Heart left ventricle (tissue), 16 donors: ENCODE data around the gene MON1A. TPM values are rescaled to one million over a fixed set of nuclear protein-coding genes. Genes with fewer than 3 reads are reported as not detected.

Experiments used
- ATAC-seq, 4 donors: fragments of 200-7000 bp; cut with Tn5 transposase; one replicate each; pipeline ENCODE4 v1.9.1; 2020 to 2022; ENCODE audit warnings: moderate library complexity in 4 of 4, mild to moderate bottlenecking in 3 of 4, moderate number of reproducible peaks in 1 of 4
- DNase-seq, 5 donors: peaks; one replicate each; pipeline ENCODE4 v3.0.0-alpha.2; 2020
- H3K27ac ChIP-seq, 12 donors: fragments of 200-600 bp; sonication (generic) in 4 of 12; one replicate each; pipeline versions ENCODE4 v1.5.0 to v1.8.0; 2016 to 2022; ENCODE audit warnings: mild to moderate bottlenecking in 2 of 12
- H3K27me3 ChIP-seq, 9 donors: fragments of 200-600 bp; sonication (generic) in 2 of 9; one replicate each; pipeline versions ENCODE4 v1.5.1 to v1.8.0; 2016 to 2022; ENCODE audit warnings: mild to moderate bottlenecking in 3 of 9
- H3K36me3 ChIP-seq, 9 donors: fragments of 200-600 bp; sonication (generic) in 2 of 9; one replicate each; pipeline versions ENCODE4 v1.5.0 to v1.8.0; 2018 to 2022; ENCODE audit warnings: mild to moderate bottlenecking in 2 of 9
- H3K4me1 ChIP-seq, 12 donors: fragments of 200-600 bp; sonication (generic) in 4 of 12; one replicate each; pipeline versions ENCODE4 v1.5.0 to v1.8.0; 2016 to 2022; ENCODE audit warnings: mild to moderate bottlenecking in 3 of 12
- H3K4me3 ChIP-seq, 12 donors: fragments of 200-600 bp; sonication (generic) in 4 of 12; one replicate each; pipeline versions ENCODE4 v1.5.0 to v1.8.0; 2017 to 2022; ENCODE audit warnings: mild to moderate bottlenecking in 9 of 12, moderate library complexity in 4 of 12
- H3K9me3 ChIP-seq, 12 donors: fragments of 200-600 bp; sonication (generic) in 4 of 12; one replicate each; pipeline versions ENCODE4 v1.5.0 to v1.8.0; 2016 to 2022; ENCODE audit warnings: mild to moderate bottlenecking in 1 of 12
- POLR2A ChIP-seq, 2 donors: fragments of 450-650 bp; IDR thresholded peaks; one replicate each; pipeline ENCODE4 v1.6.1; 2017; ENCODE audit warnings: antibody characterized with exemption in 2 of 2, mild to moderate bottlenecking in 2 of 2, moderate library complexity in 2 of 2
- WGBS, 4 donors: extraction: QIAGEN DNeasy Blood & Tissue Kit in 2 of 4; methylation state at CpG; one replicate each; pipeline versions ENCODE4 v1.1.5 to v1.1.7; 2013 to 2018; 5-methylcytosine and 5-hydroxymethylcytosine counted together
- intact Hi-C, 10 donors: fragments of 100-400 bp; cut with DNase I; formaldehyde crosslinking; loops; one replicate each; pipeline versions ENCODE4 v1.11.1 to v1.14.2; 2022
- polyA plus RNA-seq, 2 donors: library from polyadenylated mRNA; stranded (reverse); fragments of 200-250 nt; gene quantifications; one replicate each; pipeline ENCODE4 v1.2.3, GENCODE V29; 2013
- total RNA-seq, 9 donors: library from RNA; depleted of rRNA in 2 of 9; stranded (reverse); fragments of >200 nt in 2 of 9; fragmentation: NEBNext Ultra II Directional in 3 of 9; extraction: Animal tissue kit (Norgen Biotek cat#: 25700) in 3 of 9; gene quantifications; one replicate each; pipeline versions ENCODE4 v1.1.0 to v1.2.4, GENCODE V29; 2016 to 2023
- TF ChIP-seq, protein P1 (sequence below), 12 donors: fragments of 200-600 bp; sonication (generic) in 4 of 12; IDR thresholded peaks; one replicate each; pipeline versions ENCODE4 v1.5.0 to v1.8.0; 2018 to 2022; ENCODE audit warnings: antibody characterized with exemption in 12 of 12, mild to moderate bottlenecking in 5 of 12
- donor health status: ischemic (EF 13 %, LVEDD 7.1; RV severe dilation, severe dysfunction).
- donor health status: healthy with polysubstance abuse.
- donor health status: DM: no; HTN: yes; CAD: no.
- donor health status: DM: no; HTN: no; CAD: no.
- donor health status: ischemic (EF 25% LVEDD 6.9; RV normal size, moderate dysfunction).
- donor health status: ischemic (EF 25% LVEDD 5.7; RV mildly dilated, moderate dysfunction).
- donor health status: healthy.
- donor health status: DM: yes; HTN: yes; CAD: no.
- donor health status: ischemic (EF 35%, LVEDD 5.7; RV mildly dilated, moderate dysfunction).
- donor health status: nonischemic (EF 11% LVEDD 7.7; RV severe dilation, severe dysfunction).
- donor health status: DM: yes; HTN: yes; CAD: no.
- donor health status: PGD.
- donor health status: ischemic (EF 29% LVEDD 5.4; RV normal size, mild dysfunction).
- donor health status: nonischemic (EF 23%, LVEDD 6.1; RV moderate dilation, normal function).

The MON1A gene
- total and polyA plus RNA-seq, 11 donors, result 4.8 to 16.3 (median 7.7) TPM

DNA sequence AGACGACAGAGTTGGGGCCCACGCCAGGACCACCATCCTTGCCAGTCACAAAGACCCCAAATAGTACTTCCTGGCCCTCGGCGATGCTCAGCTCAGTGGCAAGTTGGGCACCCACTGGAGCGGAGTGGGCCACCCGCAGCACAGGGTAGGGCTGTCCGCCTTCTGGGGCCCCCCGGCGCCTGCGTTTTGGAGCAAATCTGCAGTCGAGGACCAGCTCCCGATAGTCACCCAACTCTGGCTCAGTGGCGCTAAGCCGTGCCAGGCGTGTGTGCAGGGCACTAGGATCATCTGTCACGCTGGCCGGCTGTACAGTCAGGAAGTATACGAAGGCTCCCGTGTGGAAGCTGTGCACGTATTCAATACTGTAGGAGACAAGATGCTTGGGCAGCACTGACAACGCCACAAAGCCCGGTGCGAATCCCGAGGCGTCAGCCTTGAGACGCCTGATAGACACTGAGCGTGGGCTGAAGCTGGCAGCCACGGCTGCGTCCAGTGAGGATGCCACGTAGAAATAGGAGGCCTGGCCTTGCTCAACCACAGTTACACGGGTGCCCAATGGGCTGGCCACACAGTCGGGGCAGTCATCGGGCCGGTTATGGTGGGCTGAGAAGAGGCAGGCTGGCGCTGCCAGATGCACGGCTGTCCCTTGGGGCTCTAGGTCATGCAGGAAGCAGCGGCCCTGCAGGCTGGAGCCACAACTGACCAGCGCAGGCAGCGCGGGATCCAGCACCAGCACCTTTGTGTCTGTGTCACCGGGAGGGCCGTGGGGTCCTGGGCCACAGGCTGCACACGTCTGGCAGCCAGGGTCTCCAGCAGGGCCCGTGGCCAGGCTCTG lies 26.9 kb downstream of the MON1A start:
- Histone ChIP-seq H3K27me3 (no peaks in the 10 kb centered on the region), H3K4me3 (peak overlapping the region in 10 of 12 donors; percentile 22 to 62 (median 50)), H3K9me3 (no peaks in the 10 kb centered on the region), H3K36me3 (no peaks in the 10 kb centered on the region), H3K4me1 (peaks cover 6 to 43% (median 28%) of the 10 kb centered on the region in 12 donors), H3K27ac (peak overlapping the region in 6 of 12 donors; percentile 26 to 84 (median 63))
- DNase-seq, result no peak
- intact Hi-C loops, result loop anchor here in 6 of 10 donors (1.0 to 10.0 kb wide), 9 partner anchors 45 to 358 kb away; partner anchors contain the start of genes AMIGO3 (in 1 of the 6), GMPPB (in 1 of the 6) and TRAIP (in 1 of the 6)
- 83 to 94% (median 90%) methylated on average over 20 to 44 of the region's 44 CpGs for WGBS, 4 donors
- no peak for ATAC-seq
- TF ChIP-seq POLR2A (IDR thresholded peaks at IDR 0.05), result no peak
- TF ChIP-seq, protein P1, sequence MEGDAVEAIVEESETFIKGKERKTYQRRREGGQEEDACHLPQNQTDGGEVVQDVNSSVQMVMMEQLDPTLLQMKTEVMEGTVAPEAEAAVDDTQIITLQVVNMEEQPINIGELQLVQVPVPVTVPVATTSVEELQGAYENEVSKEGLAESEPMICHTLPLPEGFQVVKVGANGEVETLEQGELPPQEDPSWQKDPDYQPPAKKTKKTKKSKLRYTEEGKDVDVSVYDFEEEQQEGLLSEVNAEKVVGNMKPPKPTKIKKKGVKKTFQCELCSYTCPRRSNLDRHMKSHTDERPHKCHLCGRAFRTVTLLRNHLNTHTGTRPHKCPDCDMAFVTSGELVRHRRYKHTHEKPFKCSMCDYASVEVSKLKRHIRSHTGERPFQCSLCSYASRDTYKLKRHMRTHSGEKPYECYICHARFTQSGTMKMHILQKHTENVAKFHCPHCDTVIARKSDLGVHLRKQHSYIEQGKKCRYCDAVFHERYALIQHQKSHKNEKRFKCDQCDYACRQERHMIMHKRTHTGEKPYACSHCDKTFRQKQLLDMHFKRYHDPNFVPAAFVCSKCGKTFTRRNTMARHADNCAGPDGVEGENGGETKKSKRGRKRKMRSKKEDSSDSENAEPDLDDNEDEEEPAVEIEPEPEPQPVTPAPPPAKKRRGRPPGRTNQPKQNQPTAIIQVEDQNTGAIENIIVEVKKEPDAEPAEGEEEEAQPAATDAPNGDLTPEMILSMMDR (IDR thresholded peaks at IDR 0.05), result no peak

DNA sequence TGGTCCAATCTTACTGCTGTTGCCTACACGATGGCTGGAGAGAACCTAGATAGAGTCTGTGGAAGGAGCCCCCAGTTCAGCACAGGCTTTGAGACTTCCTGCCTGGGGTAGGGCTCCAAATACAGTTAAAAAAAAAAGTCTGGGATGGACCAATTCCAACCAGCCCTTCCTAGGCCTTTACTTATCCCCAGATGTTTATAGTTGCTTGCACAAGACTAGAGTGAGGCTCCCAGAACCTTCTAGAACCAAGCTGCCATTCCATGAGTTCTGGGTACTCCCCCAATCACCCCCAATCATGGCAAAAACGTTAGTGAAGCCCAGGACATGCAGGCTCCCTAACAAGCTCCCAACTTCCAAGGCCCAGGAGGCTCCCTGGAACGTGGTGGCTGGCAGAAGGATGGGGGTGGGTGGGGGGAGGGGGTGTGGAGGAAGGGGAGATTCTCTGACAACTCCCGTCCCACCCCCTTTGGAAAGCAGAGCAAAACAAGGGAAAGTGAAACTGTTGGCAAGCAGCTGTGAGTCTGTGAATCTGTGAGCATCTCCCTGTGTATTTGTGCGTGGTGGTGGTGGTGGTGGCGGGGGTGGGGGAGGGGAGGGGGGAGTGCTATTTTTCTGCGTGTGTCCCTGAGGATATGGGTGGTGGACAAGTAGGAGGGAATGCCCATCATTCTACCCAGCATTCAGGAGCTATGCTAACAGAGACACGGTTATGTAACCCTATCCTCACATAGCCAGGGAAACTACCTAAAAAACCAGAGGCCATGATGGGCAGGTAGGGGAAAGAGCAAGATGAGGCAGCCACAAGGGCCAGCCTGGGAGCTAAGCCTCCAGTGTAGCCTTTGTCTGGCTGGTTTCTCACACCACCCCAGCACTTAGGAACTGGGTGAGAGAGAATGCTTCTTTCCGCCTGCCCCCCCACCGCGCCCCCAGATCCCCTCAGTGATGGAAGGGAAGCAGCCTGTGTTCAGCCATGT lies 28.0 kb downstream of the MON1A start:
- intact Hi-C loops, result loop anchor here in 6 of 10 donors (5.0 to 10.0 kb wide), 8 partner anchors 44 to 357 kb away; partner anchors contain the start of genes AMIGO3 (in 1 of the 6), GMPPB (in 1 of the 6) and TRAIP (in 1 of the 6)
- no peak for TF ChIP-seq POLR2A (IDR thresholded peaks at IDR 0.05)
- TF ChIP-seq, protein P1 (IDR thresholded peaks at IDR 0.05), result no peak
- peak overlapping the region in 1 of 12 donors; percentile 9 for H3K27ac ChIP-seq
- WGBS, 4 donors, result 55 to 67% (median 62%) methylated on average over 8 to 11 of the region's 11 CpGs
- H3K4me3 ChIP-seq, result no peak overlapping the region
- H3K4me1 ChIP-seq, result peaks cover 6 to 40% (median 28%) of the 10 kb centered on the region in 12 donors
- DNase-seq, result no peak
- H3K27me3 ChIP-seq, result no peaks in the 10 kb centered on the region
- no peaks in the 10 kb centered on the region for H3K9me3 ChIP-seq
- ATAC-seq, result no peak
- H3K36me3 ChIP-seq, result no peaks in the 10 kb centered on the region

DNA sequence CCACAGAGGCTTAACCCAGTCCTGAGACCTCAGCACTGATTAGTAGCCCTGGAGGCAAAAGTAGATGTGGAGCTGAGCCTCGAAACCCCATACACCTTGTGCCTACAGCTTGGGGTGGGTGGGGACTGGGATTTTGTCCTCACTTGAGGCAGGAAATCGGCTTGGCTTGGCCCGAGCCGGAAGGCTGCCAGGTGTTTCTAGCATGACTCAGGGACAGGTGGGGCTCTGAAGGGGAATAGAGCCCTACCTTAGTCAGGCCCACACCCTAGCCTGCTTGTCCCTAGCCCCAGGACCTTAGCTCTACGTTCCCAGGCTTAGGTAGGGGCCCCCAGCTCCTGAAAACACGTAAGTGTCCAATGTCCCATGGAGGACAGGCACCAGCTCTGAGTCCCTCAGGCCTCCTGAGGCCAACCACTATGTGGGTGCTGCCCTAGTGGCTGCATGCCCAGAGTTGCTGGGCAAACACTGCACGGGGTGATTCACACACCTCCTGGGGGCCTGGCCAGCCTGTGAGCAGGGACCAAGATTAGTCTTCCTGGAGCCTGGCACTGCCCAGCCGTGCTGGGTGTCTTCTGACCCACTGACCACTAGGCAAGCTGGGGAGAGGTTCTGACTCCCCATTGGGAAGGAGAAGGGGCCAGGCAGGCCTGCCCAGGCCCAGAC lies 29.0 kb downstream of the MON1A start:
- ATAC-seq (peak; percentile 63 to 85 (median 75)), DNase-seq (peak in 4 of 5 donors; percentile 33 to 79 (median 58))
- intact Hi-C loops, result loop anchor here in 6 of 10 donors (5.0 to 10.0 kb wide), 8 partner anchors 43 to 356 kb away; partner anchors contain the start of genes AMIGO3 (in 1 of the 6), GMPPB (in 1 of the 6) and TRAIP (in 1 of the 6)
- WGBS, 4 donors, result 58 to 63% (median 59%) methylated on average over 5 to 8 of the region's 8 CpGs
- Histone ChIP-seq H3K27me3 (no peaks in the 10 kb centered on the region), H3K4me1 (peaks cover 5 to 30% (median 18%) of the 10 kb centered on the region in 12 donors), H3K9me3 (no peaks in the 10 kb centered on the region), H3K4me3 (no peak overlapping the region), H3K27ac (peak overlapping the region in 2 of 12 donors; percentile 9 to 14), H3K36me3 (no peaks in the 10 kb centered on the region)
- no peak for TF ChIP-seq POLR2A (IDR thresholded peaks at IDR 0.05)
- TF ChIP-seq, protein P1 (IDR thresholded peaks at IDR 0.05), result no peak
